Measurements from ENCODE around the gene CHCHD3.

Gene CHCHD3

GRCh38 chr7:132750096-132750495, 331.8 kb downstream of the CHCHD3 start:
- ATAC-seq = no peak
- TF ChIP-seq BACH2 (CRISPR knock-in tag; IDR thresholded peaks at IDR 0.05; ENCODE audit: borderline replicate concordance) = no peak
- no peak for TF ChIP-seq ZFP30 (CRISPR knock-in tag; IDR thresholded peaks at IDR 0.05)
- TF ChIP-seq ARNTL (CRISPR knock-in tag; IDR thresholded peaks at IDR 0.05; ENCODE audit: borderline replicate concordance, low read depth) = no peak
- no peak for TF ChIP-seq ISL1 (CRISPR knock-in tag; IDR thresholded peaks at IDR 0.05)
- no peak for TF ChIP-seq OSR1 (CRISPR knock-in tag; IDR thresholded peaks at IDR 0.05)
- no peak for TF ChIP-seq CREB5 (CRISPR knock-in tag; IDR thresholded peaks at IDR 0.05; ENCODE audit: low read depth)
- TF ChIP-seq RARB (CRISPR knock-in tag; IDR thresholded peaks at IDR 0.05) = no peak
- TF ChIP-seq PATZ1 (CRISPR knock-in tag; IDR thresholded peaks at IDR 0.05; ENCODE audit: borderline replicate concordance) = no peak
- no peak for TF ChIP-seq TCF4 (CRISPR knock-in tag; IDR thresholded peaks at IDR 0.05; ENCODE audit: borderline replicate concordance)

- ATAC-seq = no peak
- TF ChIP-seq ZFP3 (CRISPR knock-in tag; IDR thresholded peaks at IDR 0.05) = no peak
- no peak for TF ChIP-seq CREB5 (CRISPR knock-in tag; IDR thresholded peaks at IDR 0.05; ENCODE audit: low read depth)
- TF ChIP-seq CSRNP3 (CRISPR knock-in tag; IDR thresholded peaks at IDR 0.05) = no peak
- TF ChIP-seq PATZ1 (CRISPR knock-in tag; IDR thresholded peaks at IDR 0.05; ENCODE audit: borderline replicate concordance) = no peak
- no peak for TF ChIP-seq ARNTL (CRISPR knock-in tag; IDR thresholded peaks at IDR 0.05; ENCODE audit: borderline replicate concordance, low read depth)
- no peak for TF ChIP-seq RARB (CRISPR knock-in tag; IDR thresholded peaks at IDR 0.05)
- TF ChIP-seq ESRRG (CRISPR knock-in tag; IDR thresholded peaks at IDR 0.05) = no peak
- no peak for TF ChIP-seq PPARA (CRISPR knock-in tag; IDR thresholded peaks at IDR 0.05; ENCODE audit: borderline replicate concordance)
- TF ChIP-seq ZNF8 (CRISPR knock-in tag; IDR thresholded peaks at IDR 0.05) = no peak
Measured at GRCh38 chr7:132745510-132745909, 336.4 kb downstream of the CHCHD3 start.

GRCh38 chr7:132743974-132744373, 337.9 kb downstream of the CHCHD3 start:
- no peak for ATAC-seq
- no peak for TF ChIP-seq GLIS3 (CRISPR knock-in tag; IDR thresholded peaks at IDR 0.05)
- no peak for TF ChIP-seq OSR1 (CRISPR knock-in tag; IDR thresholded peaks at IDR 0.05)
- TF ChIP-seq ZNF70 (CRISPR knock-in tag; IDR thresholded peaks at IDR 0.05) = no peak
- TF ChIP-seq SNAI2 (CRISPR knock-in tag; IDR thresholded peaks at IDR 0.05) = no peak
- no peak for TF ChIP-seq ARNTL (CRISPR knock-in tag; IDR thresholded peaks at IDR 0.05; ENCODE audit: borderline replicate concordance, low read depth)
- TF ChIP-seq ZC3H10 (CRISPR knock-in tag; IDR thresholded peaks at IDR 0.05) = no peak
- no peak for TF ChIP-seq ISL1 (CRISPR knock-in tag; IDR thresholded peaks at IDR 0.05)
- TF ChIP-seq PPARA (CRISPR knock-in tag; IDR thresholded peaks at IDR 0.05; ENCODE audit: borderline replicate concordance) = no peak
- TF ChIP-seq PATZ1 (CRISPR knock-in tag; IDR thresholded peaks at IDR 0.05; ENCODE audit: borderline replicate concordance) = no peak
- TF ChIP-seq CREB5 (CRISPR knock-in tag; IDR thresholded peaks at IDR 0.05; ENCODE audit: low read depth) = no peak
- no peak for TF ChIP-seq BACH2 (CRISPR knock-in tag; IDR thresholded peaks at IDR 0.05; ENCODE audit: borderline replicate concordance)
- TF ChIP-seq POU6F1 (CRISPR knock-in tag; IDR thresholded peaks at IDR 0.05; ENCODE audit: borderline replicate concordance, low read depth) = no peak
- TF ChIP-seq TCF4 (CRISPR knock-in tag; IDR thresholded peaks at IDR 0.05; ENCODE audit: borderline replicate concordance) = no peak
- no peak for TF ChIP-seq ZNF8 (CRISPR knock-in tag; IDR thresholded peaks at IDR 0.05)
- no peak for TF ChIP-seq CSDC2 (CRISPR knock-in tag; IDR thresholded peaks at IDR 0.05)
- TF ChIP-seq ZFP3 (CRISPR knock-in tag; IDR thresholded peaks at IDR 0.05) = no peak

Measured in SK-N-SH treated with all-trans-retinoic acid at 6 μM for 48 hours (cell line).